NCI-H748 (cell line): ENCODE data around the gene GGNBP2.
"Not testable (repeated sequence)": the region's sequence is repeated elsewhere in the genome, so short reads cannot be mapped to it uniquely, and the experiment has no call there.

ENCODE experiments used
- DNase-seq: peaks from one replicate; lab custom pipeline; 2025; ENCODE audit not compliant: unreplicated experiment; lab: John Stamatoyannopoulos, UW

The GGNBP2 gene

GRCh38 chr17:36544307-36545076 is at the start of gene GGNBP2:
GGNBP2 (plus strand) TSS chr17:36544919; CDS start chr17:36545725, 806 bp downstream.
- peak; percentile 94 for DNase-seq

- DNase-seq = no peak
These were observed 49.6 kb upstream of the GGNBP2 start for GRCh38 chr17:36495076-36495578.

GRCh38 chr17:36496018-36496789 is 48.5 kb upstream of the GGNBP2 start:
- no peak for DNase-seq

GRCh38 chr17:36498155-36498554 is 46.6 kb upstream of the GGNBP2 start:
- DNase-seq = no peak

- no peak for DNase-seq
These were observed 46.0 kb upstream of the GGNBP2 start for GRCh38 chr17:36498560-36499300.

- no peak for DNase-seq
These were observed 43.9 kb upstream of the GGNBP2 start for GRCh38 chr17:36500745-36501225.

- DNase-seq = no peak
These were observed 43.4 kb upstream of the GGNBP2 start for GRCh38 chr17:36501351-36501750.

- DNase-seq = no peak
These were observed 42.8 kb upstream of the GGNBP2 start for GRCh38 chr17:36501963-36502362.

GRCh38 chr17:36503456-36504155 is 41.1 kb upstream of the GGNBP2 start:
- no peak for DNase-seq

- DNase-seq = no peak
These were observed 40.6 kb upstream of the GGNBP2 start for GRCh38 chr17:36504156-36504545.

- no peak for DNase-seq
These were observed 39.5 kb upstream of the GGNBP2 start for GRCh38 chr17:36505171-36505570.

GRCh38 chr17:36506249-36506826 is 38.4 kb upstream of the GGNBP2 start:
- no peak for DNase-seq

- DNase-seq = no peak
These were observed 37.9 kb upstream of the GGNBP2 start for GRCh38 chr17:36506831-36507230.

- DNase-seq = no peak
These were observed 37.5 kb upstream of the GGNBP2 start for GRCh38 chr17:36507266-36507665.

- not testable (repeated sequence) for DNase-seq
These were observed 36.3 kb upstream of the GGNBP2 start for GRCh38 chr17:36508439-36508838.

- no peak for DNase-seq
These were observed 35.3 kb upstream of the GGNBP2 start for GRCh38 chr17:36509272-36509985.

- no peak for DNase-seq
These were observed 34.1 kb upstream of the GGNBP2 start for GRCh38 chr17:36510636-36511035.

GRCh38 chr17:36511216-36511615 is 33.5 kb upstream of the GGNBP2 start:
- no peak for DNase-seq

GRCh38 chr17:36512641-36513040 is 32.1 kb upstream of the GGNBP2 start:
- DNase-seq = no peak

- no peak for DNase-seq
These were observed 29.9 kb upstream of the GGNBP2 start for GRCh38 chr17:36514856-36515255.
